GM21737 (cell line): ENCODE results near the gene RNASE9.
"Not testable (repeated sequence)": the region's sequence is repeated elsewhere in the genome, so short reads cannot be mapped to it uniquely, and the experiment has no call there.

Experiments used
- ATAC-seq: cut with Tn5 transposase; IDR thresholded peaks from one replicate; pipeline ENCODE4 v1.9.1; 2021; ENCODE audit warnings: mild to moderate bottlenecking, moderate library complexity; ENCODE audit not compliant: unreplicated experiment

Gene RNASE9

DNA sequence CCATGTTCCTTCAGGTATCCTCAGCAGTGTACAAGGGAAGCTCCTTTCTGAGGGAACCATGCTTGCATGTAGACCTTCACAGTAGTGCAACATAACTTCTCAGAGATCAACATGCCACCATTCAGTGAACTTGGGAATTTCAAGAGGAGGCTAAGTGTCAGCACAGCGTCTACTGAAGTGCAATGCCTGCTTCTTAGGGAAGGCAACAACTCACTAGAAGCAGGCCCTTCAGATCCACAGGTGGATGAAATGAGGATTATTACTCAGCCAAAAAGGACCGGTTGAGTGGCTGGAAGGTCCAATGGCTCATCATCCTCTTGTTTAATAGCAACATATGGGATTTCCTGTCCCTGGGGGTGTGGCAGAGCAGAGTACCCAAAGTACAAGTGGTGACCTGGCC lies 36.8 kb downstream of the RNASE9 start:
- ATAC-seq: no peak

DNA sequence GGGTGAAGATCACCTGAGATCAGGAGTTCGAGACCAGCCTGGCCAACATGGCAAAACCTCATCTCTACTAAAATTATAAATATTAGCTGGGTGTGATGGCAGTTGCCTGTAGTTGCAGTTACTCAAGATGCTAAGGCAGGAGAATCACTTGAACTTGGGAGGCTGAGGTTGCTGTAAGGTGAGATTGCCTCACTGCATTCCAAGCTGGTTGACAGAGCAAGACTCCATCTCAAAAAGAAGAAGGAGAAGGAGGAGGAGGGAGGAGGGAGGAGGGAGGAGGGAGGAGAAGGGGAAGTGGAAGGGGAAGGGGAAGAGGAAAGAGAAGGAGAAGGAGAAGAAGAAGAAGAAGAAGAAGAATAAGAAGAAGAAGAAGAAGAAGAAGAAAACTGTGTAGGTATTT lies 38.5 kb downstream of the RNASE9 start:
- ATAC-seq: no peak

DNA sequence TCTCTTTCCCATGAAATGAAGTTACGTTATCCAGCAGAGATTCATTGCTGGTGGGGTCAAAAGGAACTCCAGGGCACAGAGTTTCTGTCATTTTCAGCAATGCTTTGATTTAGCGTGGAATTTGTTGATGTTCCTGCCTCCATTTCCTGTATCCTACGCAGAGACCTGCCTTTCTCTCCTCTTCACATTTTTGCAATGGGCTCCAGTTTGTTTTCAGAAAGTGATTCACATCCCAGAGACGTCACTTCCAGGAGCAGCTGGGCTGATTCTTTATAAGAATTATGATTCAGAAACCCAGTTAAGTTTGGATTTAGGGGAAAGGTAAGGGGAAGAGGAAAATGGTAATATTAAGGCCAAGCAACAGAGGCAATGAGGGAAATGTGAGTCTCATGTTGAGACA lies 43.9 kb downstream of the RNASE9 start:
- ATAC-seq: no peak

DNA sequence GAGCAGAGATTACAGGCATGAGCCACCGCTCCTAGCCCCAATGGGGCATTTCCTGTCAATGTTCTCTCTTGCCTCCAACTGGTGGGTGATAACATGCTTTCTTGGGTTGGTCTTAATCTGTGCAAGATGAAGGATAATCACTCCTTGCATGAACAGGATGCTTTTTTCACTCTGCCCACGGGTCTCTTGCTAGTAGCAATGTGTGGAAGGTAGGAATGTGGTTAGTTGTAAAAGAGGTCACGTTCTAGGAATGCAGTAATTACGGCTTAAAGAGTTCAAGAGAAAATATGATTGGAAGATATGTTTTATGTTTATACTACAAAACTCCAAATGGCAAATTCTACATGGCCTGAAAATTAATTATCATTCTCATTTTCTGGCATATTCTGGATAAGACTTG lies 45.0 kb downstream of the RNASE9 start:
- no peak for ATAC-seq

DNA sequence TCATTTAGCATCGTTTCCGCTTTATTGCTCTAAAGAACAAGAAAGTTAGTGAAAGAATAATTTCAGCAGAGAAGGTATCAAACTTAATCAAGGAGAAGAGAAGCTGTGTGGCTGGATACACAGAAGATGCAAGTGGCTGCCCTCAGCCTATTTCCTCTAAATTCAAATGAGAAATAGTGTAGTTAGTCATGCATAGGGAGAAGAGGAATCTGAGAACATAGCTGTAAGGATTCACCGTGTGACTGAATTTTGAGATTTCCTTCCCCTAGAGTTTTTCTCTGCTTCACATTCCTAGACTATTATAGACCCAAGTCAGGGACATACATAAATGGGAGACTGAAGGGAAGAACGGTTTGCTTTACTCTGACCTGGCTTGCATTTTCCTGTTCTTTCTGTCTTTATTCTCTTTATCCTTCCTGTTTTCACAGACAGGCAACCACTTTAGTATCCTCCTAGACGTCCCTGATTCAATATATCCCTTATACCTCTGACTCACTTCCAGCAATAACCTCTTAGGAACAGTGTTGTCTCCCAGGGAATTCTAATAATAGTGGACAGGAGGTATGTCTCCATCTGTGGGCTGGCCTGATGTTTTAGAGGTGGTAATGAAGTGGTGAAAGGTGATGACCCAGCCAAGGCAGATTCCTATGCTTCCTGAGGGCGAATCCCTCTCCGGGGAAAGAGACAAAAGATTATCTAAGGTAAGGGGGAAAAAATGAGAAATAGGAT lies 48.5 kb downstream of the RNASE9 start:
- no peak for ATAC-seq

DNA sequence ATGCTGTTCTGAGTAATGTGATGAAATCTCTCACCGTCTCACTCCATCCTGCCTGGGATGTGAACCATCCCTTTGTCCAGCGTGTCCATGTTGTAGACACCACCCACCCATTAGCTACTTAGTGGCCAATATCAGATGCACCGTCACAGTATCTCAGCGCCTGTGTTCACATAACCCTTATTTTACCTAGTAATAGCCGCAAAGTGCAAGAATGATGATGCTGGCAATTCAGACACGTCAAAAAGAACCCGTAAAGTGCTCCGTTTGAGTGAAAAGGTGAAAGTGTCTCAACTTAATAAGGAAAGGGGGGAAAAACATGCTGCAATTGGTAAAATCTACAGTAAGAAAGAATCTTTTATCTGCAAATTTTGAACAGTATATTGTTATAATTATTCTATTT lies 52.5 kb downstream of the RNASE9 start:
- ATAC-seq: no peak

DNA sequence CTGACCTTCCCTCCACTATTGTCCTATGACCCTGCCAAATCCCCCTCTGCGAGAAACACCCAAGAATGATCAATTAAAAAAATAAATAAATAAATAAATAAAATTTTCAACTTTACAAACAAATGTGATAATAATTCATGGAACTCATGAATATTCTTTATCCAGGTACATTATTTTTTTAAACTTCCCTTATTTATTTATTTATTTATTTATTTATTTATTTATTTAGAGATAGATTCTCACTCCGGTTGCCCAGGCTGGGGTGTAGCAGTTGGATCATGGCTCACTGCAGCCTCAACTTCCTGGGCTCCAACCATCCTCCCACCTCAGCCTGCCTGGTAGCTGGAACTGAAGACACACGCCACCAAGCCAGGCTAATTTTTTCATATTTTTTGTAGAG lies 53.3 kb downstream of the RNASE9 start:
- ATAC-seq: not testable (repeated sequence)

DNA sequence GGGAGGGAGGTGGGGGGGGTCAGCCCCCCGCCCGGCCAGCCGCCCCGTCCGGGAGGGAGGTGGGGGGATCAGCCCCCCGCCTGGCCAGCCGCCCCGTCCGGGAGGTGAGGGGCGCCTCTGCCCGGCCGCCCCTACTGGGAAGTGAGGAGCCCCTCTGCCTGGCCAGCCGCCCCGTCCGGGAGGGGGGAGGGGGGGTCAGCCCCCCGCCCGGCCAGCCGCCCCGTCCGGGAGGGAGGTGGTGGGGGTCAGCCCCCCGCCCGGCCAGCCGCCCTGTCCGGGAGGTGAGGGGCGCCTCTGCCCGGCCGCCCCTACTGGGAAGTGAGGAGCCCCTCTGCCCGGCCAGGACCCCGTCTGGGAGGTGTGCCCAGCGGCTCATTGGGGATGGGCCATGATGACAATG lies 54.1 kb downstream of the RNASE9 start:
- not testable (repeated sequence) for ATAC-seq

DNA sequence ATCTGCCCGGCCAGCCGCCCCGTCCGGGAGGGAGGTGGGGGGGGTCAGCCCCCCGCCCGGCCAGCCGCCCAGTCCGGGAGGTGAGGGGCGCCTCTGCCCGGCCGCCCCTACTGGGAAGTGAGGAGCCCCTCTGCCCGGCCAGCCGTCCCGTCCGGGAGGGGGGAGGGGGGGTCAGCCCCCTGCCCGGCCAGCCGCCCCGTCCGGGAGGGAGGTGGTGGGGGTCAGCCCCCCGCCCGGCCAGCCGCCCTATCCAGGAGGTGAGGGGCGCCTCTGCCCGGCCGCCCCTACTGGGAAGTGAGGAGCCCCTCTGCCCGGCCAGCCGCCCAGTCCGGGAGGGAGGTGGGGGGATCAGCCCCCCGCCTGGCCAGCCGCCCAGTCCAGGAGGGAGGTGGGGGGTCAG lies 54.6 kb downstream of the RNASE9 start:
- not testable (repeated sequence) for ATAC-seq
